Endothelial cell of umbilical vein (primary cell): ENCODE measurements around the gene CCN6.

Experiments used
- CTCF ChIP-seq, 2 donors: IDR thresholded peaks; 1 replicate in 1 of 2; 2 replicates in 1 of 2; pipeline ENCODE4 v1.5.1; 2011; ENCODE audit warnings: low read length in 2 of 2, mild to moderate bottlenecking in 2 of 2, moderate library complexity in 2 of 2, control low read depth in 1 of 2, inconsistent platforms in 1 of 2, low read depth in 1 of 2; ENCODE audit not compliant: insufficient read depth in 1 of 2; ENCODE audit errors: extremely low read depth in 1 of 2
- MAX ChIP-seq: IDR thresholded peaks from 2 replicates; pipeline ENCODE4 v1.6.1; 2011; ENCODE audit not compliant: insufficient read depth, insufficient read length
- MYC ChIP-seq: IDR thresholded peaks from one replicate; pipeline ENCODE4 v1.6.1; 2011; ENCODE audit warnings: mild to moderate bottlenecking, low read depth, low read length
- POLR2A ChIP-seq: IDR thresholded peaks from 2 replicates; pipeline ENCODE4 v1.6.1; 2012; ENCODE audit warnings: low read depth, mild to moderate bottlenecking, control low read depth, low read length
- POLR2AphosphoS5 ChIP-seq: IDR thresholded peaks from 2 replicates; pipeline ENCODE4 v1.6.1; 2012; ENCODE audit warnings: low read depth, mild to moderate bottlenecking, control low read depth, low read length, moderate library complexity; ENCODE audit not compliant: insufficient read depth

GRCh38 chr6:112021691-112022310 is 32.1 kb upstream of the CCN6 start:
- no peak for TF ChIP-seq CTCF (IDR thresholded peaks at IDR 0.05; ENCODE audit: extremely low read depth in 1 of 2, insufficient read depth in 1 of 2, low read depth in 1 of 2, low read length in 2 of 2)
- TF ChIP-seq MYC, result no peak
- no peak for TF ChIP-seq POLR2AphosphoS5
- TF ChIP-seq MAX, result no peak
- no peak for TF ChIP-seq POLR2A
